GM12872 (cell line): ENCODE measurements around the gene MESD.

ENCODE experiments used
- TF ChIP-seq, protein P1 (sequence below): IDR thresholded peaks from 3 replicates; pipeline ENCODE4 v1.5.1; 2011; ENCODE audit warnings: low read depth, mild to moderate bottlenecking, low read length, moderate library complexity; ENCODE audit not compliant: insufficient read depth

The MESD gene

GRCh38 chr15:81030301-81030750 lies 40.7 kb upstream of the MESD start:
- TF ChIP-seq, protein P1, sequence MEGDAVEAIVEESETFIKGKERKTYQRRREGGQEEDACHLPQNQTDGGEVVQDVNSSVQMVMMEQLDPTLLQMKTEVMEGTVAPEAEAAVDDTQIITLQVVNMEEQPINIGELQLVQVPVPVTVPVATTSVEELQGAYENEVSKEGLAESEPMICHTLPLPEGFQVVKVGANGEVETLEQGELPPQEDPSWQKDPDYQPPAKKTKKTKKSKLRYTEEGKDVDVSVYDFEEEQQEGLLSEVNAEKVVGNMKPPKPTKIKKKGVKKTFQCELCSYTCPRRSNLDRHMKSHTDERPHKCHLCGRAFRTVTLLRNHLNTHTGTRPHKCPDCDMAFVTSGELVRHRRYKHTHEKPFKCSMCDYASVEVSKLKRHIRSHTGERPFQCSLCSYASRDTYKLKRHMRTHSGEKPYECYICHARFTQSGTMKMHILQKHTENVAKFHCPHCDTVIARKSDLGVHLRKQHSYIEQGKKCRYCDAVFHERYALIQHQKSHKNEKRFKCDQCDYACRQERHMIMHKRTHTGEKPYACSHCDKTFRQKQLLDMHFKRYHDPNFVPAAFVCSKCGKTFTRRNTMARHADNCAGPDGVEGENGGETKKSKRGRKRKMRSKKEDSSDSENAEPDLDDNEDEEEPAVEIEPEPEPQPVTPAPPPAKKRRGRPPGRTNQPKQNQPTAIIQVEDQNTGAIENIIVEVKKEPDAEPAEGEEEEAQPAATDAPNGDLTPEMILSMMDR, result no peak

GRCh38 chr15:81029414-81030300 lies 40.0 kb upstream of the MESD start:
- TF ChIP-seq, protein P1, result no peak

GRCh38 chr15:81026836-81027599 lies 37.4 kb upstream of the MESD start:
- TF ChIP-seq, protein P1, result no peak

- TF ChIP-seq, protein P1, result no peak
These were observed 36.2 kb upstream of the MESD start for GRCh38 chr15:81025721-81026370.

- TF ChIP-seq, protein P1, result no peak
These were observed 35.3 kb upstream of the MESD start for GRCh38 chr15:81024936-81025335.

DNA sequence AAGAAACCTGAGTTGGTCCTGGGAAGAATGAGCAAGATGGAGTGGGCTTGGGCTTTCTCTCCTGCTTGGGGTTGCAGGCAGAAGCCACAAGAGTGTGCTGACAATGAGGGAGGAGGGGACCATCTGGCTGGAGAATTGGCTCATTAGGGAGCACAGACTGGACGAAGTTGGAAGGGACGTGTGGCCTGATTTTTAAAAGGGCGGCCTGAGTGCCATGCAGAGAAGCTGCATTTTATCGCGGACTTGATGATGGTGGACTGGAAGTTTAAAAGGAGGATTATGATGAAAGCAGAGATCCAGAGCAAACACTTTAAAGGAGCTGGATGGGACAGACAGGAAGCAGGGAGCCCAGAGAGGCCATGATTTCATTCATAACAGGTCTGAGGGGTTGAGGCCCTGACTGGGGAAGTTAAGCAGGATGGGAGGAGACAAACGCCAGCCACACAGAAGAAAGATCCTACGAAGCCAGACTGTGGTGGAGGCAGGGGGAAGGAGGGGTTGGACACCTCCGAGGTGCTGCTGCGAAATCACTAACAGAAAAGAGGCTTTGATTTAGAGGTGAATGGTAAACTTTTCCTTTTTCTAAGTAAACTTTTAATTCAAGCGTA lies 34.8 kb upstream of the MESD start:
- TF ChIP-seq, protein P1, result no peak
